ENCODE measurements around the gene FAM53B. TPM values are rescaled to one million over a fixed set of nuclear protein-coding genes. Genes with fewer than 3 reads are reported as not detected.

The FAM53B gene
- total RNA-seq, 2 experiments from 2014 or later = 33.5 to 45.5 TPM

- Mint-ChIP-seq H3K9me3 (ENCODE audit: low read depth) (no peaks in the 10 kb centered on the region), H3K36me3 (no peaks in the 10 kb centered on the region), H3K4me1 (no peaks in the 10 kb centered on the region), H3K4me3 (no peak overlapping the region), H3K27ac (no peak overlapping the region), H3K27me3 (no peaks in the 10 kb centered on the region)
- no peak for DNase-seq
- CTCF ChIA-PET = interaction anchor here (0.7 kb wide), 1 partner anchor 10 kb away, joined by 3 read pairs; no protein-coding TSS in a partner anchor
- ATAC-seq = no peak
Measured at GRCh38 chr10:124601016-124601415, 143.2 kb downstream of the FAM53B start.

- Mint-ChIP-seq H3K9me3 (ENCODE audit: low read depth) (no peaks in the 10 kb centered on the region), H3K27me3 (no peaks in the 10 kb centered on the region), H3K4me1 (no peaks in the 10 kb centered on the region), H3K4me3 (no peak overlapping the region), H3K27ac (no peak overlapping the region), H3K36me3 (no peaks in the 10 kb centered on the region)
- CTCF ChIA-PET = no interaction called here
- DNase-seq (no peak), ATAC-seq (no peak)
Measured at GRCh38 chr10:124600051-124600880, 143.9 kb downstream of the FAM53B start.

GRCh38 chr10:124599588-124600050, 144.6 kb downstream of the FAM53B start:
- H3K4me3 Mint-ChIP-seq = no peak overlapping the region
- no peaks in the 10 kb centered on the region for H3K4me1 Mint-ChIP-seq
- no peaks in the 10 kb centered on the region for H3K9me3 Mint-ChIP-seq (ENCODE audit: low read depth)
- DNase-seq (no peak), ATAC-seq (no peak)
- CTCF ChIA-PET = interaction anchor here (1.1 kb wide), 1 partner anchor 141 kb away, joined by 4 read pairs; no protein-coding TSS in a partner anchor
- H3K27ac Mint-ChIP-seq = no peak overlapping the region
- no peaks in the 10 kb centered on the region for H3K36me3 Mint-ChIP-seq
- no peaks in the 10 kb centered on the region for H3K27me3 Mint-ChIP-seq

GRCh38 chr10:124598773-124599587, 145.2 kb downstream of the FAM53B start:
- H3K27me3 Mint-ChIP-seq = no peaks in the 10 kb centered on the region
- H3K27ac Mint-ChIP-seq = no peak overlapping the region
- CTCF ChIA-PET = interaction anchor here (1.1 kb wide), 1 partner anchor 142 kb away, joined by 4 read pairs; no protein-coding TSS in a partner anchor
- H3K4me1 Mint-ChIP-seq = no peaks in the 10 kb centered on the region
- DNase-seq (no peak), ATAC-seq (no peak)
- H3K36me3 Mint-ChIP-seq = no peaks in the 10 kb centered on the region
- H3K4me3 Mint-ChIP-seq = no peak overlapping the region
- no peaks in the 10 kb centered on the region for H3K9me3 Mint-ChIP-seq (ENCODE audit: low read depth)

- no peaks in the 10 kb centered on the region for H3K4me1 Mint-ChIP-seq
- H3K9me3 Mint-ChIP-seq (ENCODE audit: low read depth) = no peaks in the 10 kb centered on the region
- no peak for ATAC-seq
- CTCF ChIA-PET = no interaction called here
- H3K4me3 Mint-ChIP-seq = no peak overlapping the region
- H3K36me3 Mint-ChIP-seq = no peaks in the 10 kb centered on the region
- no peak for DNase-seq
- H3K27me3 Mint-ChIP-seq = no peaks in the 10 kb centered on the region
- no peak overlapping the region for H3K27ac Mint-ChIP-seq
Measured at GRCh38 chr10:124598196-124598595, 146.0 kb downstream of the FAM53B start.

- Mint-ChIP-seq H3K9me3 (ENCODE audit: low read depth) (no peaks in the 10 kb centered on the region), H3K27ac (no peak overlapping the region), H3K4me3 (no peak overlapping the region), H3K36me3 (no peaks in the 10 kb centered on the region), H3K4me1 (no peaks in the 10 kb centered on the region), H3K27me3 (no peaks in the 10 kb centered on the region)
- DNase-seq (no peak), ATAC-seq (no peak)
- CTCF ChIA-PET = interaction anchor here (1.3 kb wide), 1 partner anchor 143 kb away, joined by 3 read pairs; no protein-coding TSS in a partner anchor
Measured at GRCh38 chr10:124597846-124598165, 146.4 kb downstream of the FAM53B start.

GRCh38 chr10:124596962-124597845, 147.0 kb downstream of the FAM53B start:
- no peak for DNase-seq
- no peaks in the 10 kb centered on the region for H3K27me3 Mint-ChIP-seq
- no peaks in the 10 kb centered on the region for H3K4me1 Mint-ChIP-seq
- H3K4me3 Mint-ChIP-seq = no peak overlapping the region
- H3K9me3 Mint-ChIP-seq (ENCODE audit: low read depth) = no peaks in the 10 kb centered on the region
- H3K27ac Mint-ChIP-seq = no peak overlapping the region
- H3K36me3 Mint-ChIP-seq = no peaks in the 10 kb centered on the region
- CTCF ChIA-PET = interaction anchor here (1.3 kb wide), 1 partner anchor 144 kb away, joined by 3 read pairs; no protein-coding TSS in a partner anchor
- no peak for ATAC-seq

- ATAC-seq (no peak), DNase-seq (no peak)
- peaks cover 2% of the 10 kb centered on the region for H3K9me3 Mint-ChIP-seq (ENCODE audit: low read depth)
- H3K4me1 Mint-ChIP-seq = no peaks in the 10 kb centered on the region
- CTCF ChIA-PET = interaction anchor here (1.3 kb wide), 1 partner anchor 144 kb away, joined by 3 read pairs; no protein-coding TSS in a partner anchor
- H3K27me3 Mint-ChIP-seq = no peaks in the 10 kb centered on the region
- no peak overlapping the region for H3K4me3 Mint-ChIP-seq
- H3K27ac Mint-ChIP-seq = no peak overlapping the region
- H3K36me3 Mint-ChIP-seq = no peaks in the 10 kb centered on the region
Measured at GRCh38 chr10:124596116-124596785, 147.9 kb downstream of the FAM53B start.

- CTCF ChIA-PET = no interaction called here
- Mint-ChIP-seq H3K4me3 (no peak overlapping the region), H3K27me3 (no peaks in the 10 kb centered on the region), H3K27ac (no peak overlapping the region), H3K36me3 (no peaks in the 10 kb centered on the region), H3K9me3 (ENCODE audit: low read depth) (peaks cover 2% of the 10 kb centered on the region), H3K4me1 (no peaks in the 10 kb centered on the region)
- no peak for DNase-seq
- no peak for ATAC-seq
Measured at GRCh38 chr10:124595143-124595883, 148.9 kb downstream of the FAM53B start.

GRCh38 chr10:124594240-124594639, 149.9 kb downstream of the FAM53B start:
- Mint-ChIP-seq H3K27ac (no peak overlapping the region), H3K4me1 (no peaks in the 10 kb centered on the region), H3K9me3 (ENCODE audit: low read depth) (peaks cover 2% of the 10 kb centered on the region), H3K27me3 (no peaks in the 10 kb centered on the region), H3K4me3 (no peak overlapping the region), H3K36me3 (no peaks in the 10 kb centered on the region)
- ATAC-seq = no peak
- no peak for DNase-seq
- CTCF ChIA-PET = no interaction called here

GRCh38 chr10:124593431-124593985, 150.7 kb downstream of the FAM53B start:
- DNase-seq (no peak), ATAC-seq (no peak)
- H3K27me3 Mint-ChIP-seq = no peaks in the 10 kb centered on the region
- peaks cover 2% of the 10 kb centered on the region for H3K9me3 Mint-ChIP-seq (ENCODE audit: low read depth)
- H3K27ac Mint-ChIP-seq = no peak overlapping the region
- H3K36me3 Mint-ChIP-seq = no peaks in the 10 kb centered on the region
- H3K4me1 Mint-ChIP-seq = no peaks in the 10 kb centered on the region
- CTCF ChIA-PET = no interaction called here
- no peak overlapping the region for H3K4me3 Mint-ChIP-seq

Data from activated CD8-positive, alpha-beta memory T cell treated with anti-CD3 and anti-CD28 coated beads, Interleukin-2, amount 10 ng/mL, durations not matched to agents 7 days and 5 days (primary cell).